IMR-90 (cell line): ENCODE results near the gene WNT3. TPM values are rescaled to one million over a fixed set of nuclear protein-coding genes. Genes with fewer than 3 reads are reported as not detected.
"Not testable (repeated sequence)": the region's sequence is repeated elsewhere in the genome, so short reads cannot be mapped to it uniquely, and the experiment has no call there.

ENCODE experiments used
- ATAC-seq: fragments of 200-7000 bp; cut with Tn5 transposase; 2 replicates; pipeline ENCODE4 v1.9.1; 2020; ENCODE audit warnings: low read depth, mild to moderate bottlenecking, moderate library complexity
- BruUV-seq: library from RNA; stranded (reverse); fragments of 400-500 nt; replicated peaks from 2 replicates; lab custom pipeline; 2021; lab: Mats Ljungman, UMichigan
- CTCF ChIA-PET: fragments of 300-600 bp; formaldehyde crosslinking; extraction: SDS; loops from one replicate; lab custom pipeline; 2021; ENCODE audit warnings: antibody characterized with exemption; lab: Yijun Ruan, JAX
- POLR2A ChIA-PET: fragments of 300-600 bp; sonication (Branson Sonifier 250); formaldehyde crosslinking; loops from one replicate; lab custom pipeline; 2022; ENCODE audit warnings: antibody characterized with exemption; ENCODE audit not compliant: unreplicated experiment; lab: Charles Lee
- DNase-seq: peaks from one replicate; pipeline ENCODE4 v3.0.0; 2013
- H2AFZ ChIP-seq: replicated peaks from 2 replicates; pipeline ENCODE3; 2013; ENCODE audit warnings: low read length, mild to moderate bottlenecking; ENCODE audit not compliant: poor library complexity
- H2AK5ac ChIP-seq: 2 replicates; pipeline ENCODE4 v1.6.1; 2013; ENCODE audit warnings: low read depth, low read length, inconsistent platforms
- H2AK9ac ChIP-seq: replicated peaks from 2 replicates; pipeline ENCODE3; 2013; ENCODE audit warnings: mild to moderate bottlenecking, low read depth, low read length, moderate library complexity; ENCODE audit not compliant: poor library complexity
- H2BK120ac ChIP-seq: 2 replicates; pipeline ENCODE4 v1.6.1; 2013; ENCODE audit warnings: low read depth, low read length, inconsistent platforms
- H2BK15ac ChIP-seq: 3 replicates; pipeline ENCODE4 v1.6.1; 2013; ENCODE audit warnings: low read depth, low read length, inconsistent platforms
- H2BK20ac ChIP-seq: 2 replicates; pipeline ENCODE4 v1.6.1; 2013; ENCODE audit warnings: low read depth, mild to moderate bottlenecking, inconsistent platforms, low read length, moderate library complexity
- H2BK5ac ChIP-seq: 2 replicates; pipeline ENCODE4 v1.6.1; 2013; ENCODE audit warnings: mild to moderate bottlenecking, low read depth, low read length, inconsistent platforms; ENCODE audit not compliant: poor library complexity, severe bottlenecking
- H3K14ac ChIP-seq: replicated peaks from 2 replicates; pipeline ENCODE4 v1.6.1; 2013; ENCODE audit warnings: low read depth, low read length, inconsistent platforms
- H3K18ac ChIP-seq: 2 replicates; pipeline ENCODE4 v1.6.1; 2013; ENCODE audit warnings: low read depth, low read length, control low read depth
- H3K23ac ChIP-seq: 2 replicates; pipeline ENCODE4 v1.6.1; 2013; ENCODE audit warnings: low read depth, low read length, inconsistent platforms
- H3K27ac ChIP-seq: 2 replicates; pipeline ENCODE4 v1.5.1; 2013; ENCODE audit warnings: mild to moderate bottlenecking, control low read depth, low read length; ENCODE audit not compliant: insufficient read depth
- H3K27me3 ChIP-seq: 2 replicates; pipeline ENCODE4 v1.6.1; 2013; ENCODE audit warnings: low read length; ENCODE audit not compliant: control insufficient read depth, insufficient read depth
- H3K36me3 ChIP-seq: 2 replicates; pipeline ENCODE4 v1.6.1; 2013; ENCODE audit warnings: low read length, mixed read lengths; ENCODE audit not compliant: control insufficient read depth, insufficient read depth
- H3K4ac ChIP-seq: 2 replicates; pipeline ENCODE4 v1.6.1; 2013; ENCODE audit warnings: low read depth, low read length, inconsistent platforms
- H3K4me1 ChIP-seq: 2 replicates; pipeline ENCODE4 v1.6.1; 2013; ENCODE audit warnings: low read length, mixed read lengths; ENCODE audit not compliant: control insufficient read depth, insufficient read depth
- H3K4me2 ChIP-seq: 2 replicates; pipeline ENCODE4 v1.6.1; 2013; ENCODE audit warnings: low read depth, mild to moderate bottlenecking, control low read depth, low read length, moderate library complexity
- H3K4me3 ChIP-seq: 2 replicates; pipeline ENCODE4 v1.5.1; 2013; ENCODE audit warnings: low read depth, mild to moderate bottlenecking, control low read depth, low read length, moderate library complexity; ENCODE audit not compliant: insufficient read depth
- H3K56ac ChIP-seq: 2 replicates; pipeline ENCODE4 v1.6.1; 2013; ENCODE audit warnings: low read length, inconsistent platforms; ENCODE audit not compliant: insufficient read depth; ENCODE audit errors: extremely low read depth
- H3K79me1 ChIP-seq, 2 experiments: 2 replicates each; pipeline ENCODE4 v1.6.1; 2013; ENCODE audit warnings: low read length in 2 of 2, inconsistent platforms in 1 of 2, low read depth in 1 of 2
- H3K9ac ChIP-seq: 2 replicates; pipeline ENCODE4 v1.6.1; 2013; ENCODE audit warnings: low read depth, low read length, control low read depth
- H3K9me1 ChIP-seq: 2 replicates; pipeline ENCODE4 v1.6.1; 2013; ENCODE audit warnings: low read length, inconsistent platforms; ENCODE audit not compliant: insufficient read depth
- H3K9me3 ChIP-seq: 2 replicates; pipeline ENCODE4 v1.6.1; 2013; ENCODE audit warnings: low read length; ENCODE audit not compliant: control insufficient read depth, insufficient read depth
- H4K20me1 ChIP-seq: 2 replicates; pipeline ENCODE4 v1.6.1; 2013; ENCODE audit warnings: low read length, inconsistent platforms; ENCODE audit not compliant: insufficient read depth
- H4K5ac ChIP-seq: 2 replicates; pipeline ENCODE4 v1.6.1; 2013; ENCODE audit warnings: mild to moderate bottlenecking, low read depth, low read length, control low read depth
- H4K8ac ChIP-seq, 2 experiments: 2 replicates each; pipeline ENCODE4 v1.6.1; 2013; ENCODE audit warnings: low read depth in 2 of 2, low read length in 2 of 2, control low read depth in 1 of 2, inconsistent platforms in 1 of 2
- H4K91ac ChIP-seq: 2 replicates; pipeline ENCODE4 v1.6.1; 2013; ENCODE audit warnings: low read depth, low read length, inconsistent platforms; ENCODE audit not compliant: insufficient read depth
- CEBPB ChIP-seq: IDR thresholded peaks from 2 replicates; pipeline ENCODE4 v1.6.1; 2012; ENCODE audit warnings: low read depth, low read length, improper control_type of control experiment
- FOS ChIP-seq: fragments of 150-350 bp; IDR thresholded peaks from 2 replicates; pipeline ENCODE4 v1.6.1; 2016; ENCODE audit warnings: low read depth, low read length
- WGBS, 2 experiments: methylation state at CpG; one replicate each; pipeline versions ENCODE4 v1.1.5 to v1.1.7; 2013; ENCODE audit warnings: missing lambda C conversion rate in 2 of 2; ENCODE audit not compliant: insufficient read length in 1 of 2; ENCODE audit errors: extremely low coverage in 2 of 2; 5-methylcytosine and 5-hydroxymethylcytosine counted together
- dilution Hi-C: fragments of 300-500 bp; cut with HindIII; formaldehyde crosslinking; loops from one replicate; pipeline ENCODE4 v1.14.3; 2018; ENCODE audit warnings: low sequenced_read_pairs; ENCODE audit not compliant: unreplicated experiment
- in situ Hi-C: fragments of 300-500 bp; cut with MboI; formaldehyde crosslinking; loops from 3 replicates; pipeline ENCODE4 v1.14.3; 2019; ENCODE audit warnings: low sequenced_read_pairs, inconsistent platforms, mixed read lengths
- intact Hi-C: fragments of 100-400 bp; cut with micrococcal nuclease; formaldehyde crosslinking; loops from 2 replicates; pipeline ENCODE4 v1.10.0; 2022
- polyA plus RNA-seq, 3 experiments: library from polyadenylated mRNA; depleted of rRNA; stranded (reverse); fragments of >200 nt; gene quantifications; 2 replicates each; pipeline ENCODE4 v1.2.3, GENCODE V29; 2012; ENCODE audit warnings: low replicate concordance in 1 of 3
- total RNA-seq: library from RNA; depleted of rRNA; stranded (reverse); fragments of >200 nt; gene quantifications from 2 replicates; pipeline ENCODE4 v1.2.3, GENCODE V29; 2012

Gene WNT3
- total and polyA plus RNA-seq, 2 of the 4 experiments (the other 2 are of a cell fraction) = 0.72 to 1.0 TPM

- H2AK9ac ChIP-seq = no peak overlapping the region
- no peak overlapping the region for H2BK120ac ChIP-seq
- no peak overlapping the region for H3K4me3 ChIP-seq
- peaks cover 8% of the 10 kb centered on the region; the same call in 1 of the 2 replicates for H3K9me1 ChIP-seq
- no peaks in the 10 kb centered on the region for H3K9me3 ChIP-seq
- no peak overlapping the region for H2AFZ ChIP-seq
- DNase-seq (peak; percentile 34), ATAC-seq (peak; percentile 29; the same call in 1 of the 2 replicates)
- BruUV-seq = no TSS peak
- no peak overlapping the region for H4K5ac ChIP-seq
- H3K56ac ChIP-seq = no peak overlapping the region
- dilution Hi-C loops (no loop called here), intact Hi-C loops (loop anchor here (5.0 kb wide), 1 partner anchor 74 kb away; no protein-coding TSS in a partner anchor), in situ Hi-C loops (no loop called here)
- H3K23ac ChIP-seq = no peak overlapping the region
- no peak overlapping the region for H3K4me2 ChIP-seq
- no peak overlapping the region for H2BK20ac ChIP-seq
- H3K36me3 ChIP-seq = peaks cover 13% of the 10 kb centered on the region
- no peaks in the 10 kb centered on the region for H3K27me3 ChIP-seq
- no peak overlapping the region for H2BK5ac ChIP-seq
- WGBS, 2 experiments = 80% methylated on average over 2 of the region's 5 CpGs; no CpG with 5 or more reads in 1 of the 2 experiments
- no peak overlapping the region for H3K9ac ChIP-seq
- no peak overlapping the region for H3K4ac ChIP-seq
- no peak overlapping the region for H3K14ac ChIP-seq
- peaks cover 3% of the 10 kb centered on the region; the same call in 1 of the 2 replicates for H3K4me1 ChIP-seq
- H4K20me1 ChIP-seq = no peaks in the 10 kb centered on the region
- TF ChIP-seq FOS (peak; percentile 56; the same call in 1 of the 2 replicates), CEBPB (no peak)
- no peak overlapping the region for H3K27ac ChIP-seq
- H3K18ac ChIP-seq = no peak overlapping the region
- H2AK5ac ChIP-seq = no peak overlapping the region
- no peak overlapping the region for H2BK15ac ChIP-seq
- POLR2A ChIA-PET = no interaction called here
- CTCF ChIA-PET = no interaction called here
- H4K8ac ChIP-seq = no peak overlapping the region
- H4K91ac ChIP-seq = no peak overlapping the region
- 0 out of 4 replicates have a peak, but pooled peaks cover 0 to 4% of the 10 kb centered on the region in 2 experiments for H3K79me1 ChIP-seq
Observed at GRCh38 chr17:46758614-46759013, 59.9 kb downstream of the WNT3 start.

GRCh38 chr17:46757588-46757987, 60.9 kb downstream of the WNT3 start:
- H3K4me3 ChIP-seq, H3K56ac ChIP-seq, H3K14ac ChIP-seq, H3K9me3 ChIP-seq, H3K27me3 ChIP-seq, BruUV-seq, H3K79me1 ChIP-seq, H3K4me2 ChIP-seq, H2AK5ac ChIP-seq, H3K9ac ChIP-seq, dilution Hi-C loops, H3K9me1 ChIP-seq, H2AK9ac ChIP-seq, POLR2A ChIA-PET, H3K27ac ChIP-seq, H2BK15ac ChIP-seq, H3K4ac ChIP-seq, H4K5ac ChIP-seq, H4K91ac ChIP-seq, H4K8ac ChIP-seq, H2AFZ ChIP-seq, H2BK5ac ChIP-seq, H2BK20ac ChIP-seq, H3K18ac ChIP-seq, H4K20me1 ChIP-seq, DNase-seq, in situ Hi-C loops, H2BK120ac ChIP-seq, H3K4me1 ChIP-seq, H3K23ac ChIP-seq: not testable (repeated sequence)
- intact Hi-C loops = loop anchor here (5.0 kb wide), 1 partner anchor 75 kb away; no protein-coding TSS in a partner anchor
- ATAC-seq = peak; percentile 40; the same call in 1 of the 2 replicates
- CTCF ChIA-PET = interaction anchor here (0.6 kb wide), 1 partner anchor 65 kb away, joined by 3 read pairs; no protein-coding TSS in a partner anchor
- WGBS, 2 experiments = 100% methylated on average over 1 of the region's 4 CpGs; no CpG with 5 or more reads in 1 of the 2 experiments
- H3K36me3 ChIP-seq = peaks cover 14% of the 10 kb centered on the region
